GM23338 (cell line): Measurements from ENCODE around the gene FRG2. TPM values are rescaled to one million over a fixed set of nuclear protein-coding genes. Genes with fewer than 3 reads are reported as not detected.
"Not testable (repeated sequence)": the region's sequence is repeated elsewhere in the genome, so short reads cannot be mapped to it uniquely, and the experiment has no call there.

Experiments
- ATAC-seq: fragments of 200-7000 bp; cut with Tn5 transposase; 3 replicates; pipeline ENCODE4 v1.9.1; 2020
- DNase-seq: peaks from one replicate; pipeline ENCODE4 v3.0.0-alpha.2; 2015; ENCODE audit warnings: low spot score
- H2AFZ ChIP-seq: fragments of 200-600 bp; sonication (generic); 2 replicates; pipeline ENCODE4 v1.8.0; 2016; ENCODE audit warnings: antibody characterized with exemption, mild to moderate bottlenecking, moderate library complexity
- H3F3A ChIP-seq: fragments of 200-600 bp; sonication (generic); replicated peaks from 2 replicates; pipeline ENCODE4 v1.8.0; 2017; ENCODE audit warnings: antibody characterized with exemption, mixed run types, low read depth
- H3K27ac ChIP-seq: fragments of 200-600 bp; sonication (generic); 2 replicates; pipeline ENCODE4 v1.6.1; 2016; ENCODE audit warnings: low read depth
- H3K27me3 ChIP-seq: fragments of 200-600 bp; sonication (generic); 2 replicates; pipeline ENCODE4 v1.8.0; 2016; ENCODE audit warnings: mild to moderate bottlenecking, mixed run types, moderate library complexity; ENCODE audit not compliant: insufficient read depth
- H3K36me3 ChIP-seq: fragments of 200-600 bp; sonication (generic); 2 replicates; pipeline ENCODE4 v1.8.0; 2016; ENCODE audit warnings: mild to moderate bottlenecking; ENCODE audit not compliant: insufficient read depth
- H3K4me1 ChIP-seq: fragments of 200-600 bp; sonication (generic); 2 replicates; pipeline ENCODE4 v1.8.0; 2016; ENCODE audit warnings: mild to moderate bottlenecking, moderate library complexity; ENCODE audit not compliant: insufficient read depth
- H3K4me2 ChIP-seq: fragments of 200-600 bp; sonication (generic); 2 replicates; pipeline ENCODE4 v1.7.1; 2017; ENCODE audit warnings: mixed run types
- H3K4me3 ChIP-seq: fragments of 200-600 bp; sonication (generic); 2 replicates; pipeline ENCODE4 v1.6.1; 2016; ENCODE audit warnings: mixed run types
- H3K79me2 ChIP-seq: fragments of 200-600 bp; sonication (generic); replicated peaks from 2 replicates; pipeline ENCODE4 v1.8.0; 2017; ENCODE audit warnings: mild to moderate bottlenecking; ENCODE audit not compliant: insufficient read depth
- H3K9me2 ChIP-seq: fragments of 200-600 bp; sonication (generic); 2 replicates; pipeline ENCODE4 v1.8.0; 2017; ENCODE audit not compliant: insufficient read depth
- H4K20me1 ChIP-seq: fragments of 200-600 bp; sonication (generic); replicated peaks from 2 replicates; pipeline ENCODE4 v1.8.0; 2017; ENCODE audit warnings: mild to moderate bottlenecking; ENCODE audit not compliant: insufficient read depth
- H3K27ac Mint-ChIP-seq: 2 replicates; pipeline ENCODE4 v1.8.0; 2020; ENCODE audit warnings: inconsistent platforms, mild to moderate bottlenecking, moderate library complexity, mixed read lengths
- H3K27me3 Mint-ChIP-seq: 3 replicates; pipeline ENCODE4 v1.8.0; 2022; ENCODE audit warnings: low read depth, mild to moderate bottlenecking, moderate library complexity, mixed read lengths, inconsistent platforms; ENCODE audit not compliant: insufficient read depth, poor library complexity
- H3K36me3 Mint-ChIP-seq: 3 replicates; pipeline ENCODE4 v1.8.0; 2021; ENCODE audit warnings: low read depth, mild to moderate bottlenecking, inconsistent platforms, moderate library complexity, mixed read lengths
- H3K4me1 Mint-ChIP-seq: 3 replicates; pipeline ENCODE4 v1.8.0; 2020; ENCODE audit warnings: mild to moderate bottlenecking, inconsistent platforms, mixed read lengths
- H3K4me3 Mint-ChIP-seq: 3 replicates; pipeline ENCODE4 v1.8.0; 2021; ENCODE audit warnings: moderate library complexity, mild to moderate bottlenecking, inconsistent platforms, mixed read lengths
- H3K9me3 Mint-ChIP-seq: 3 replicates; pipeline ENCODE4 v1.8.0; 2020; ENCODE audit warnings: moderate library complexity, mild to moderate bottlenecking, inconsistent platforms, mixed read lengths
- EZH2 ChIP-seq: fragments of 200-600 bp; sonication (generic); IDR thresholded peaks from one replicate; pipeline ENCODE4 v1.8.0; 2017; ENCODE audit warnings: antibody characterized with exemption, mild to moderate bottlenecking, low read depth; ENCODE audit not compliant: unreplicated experiment
- EZH2phosphoT487 ChIP-seq: fragments of 200-600 bp; sonication (generic); IDR thresholded peaks from one replicate; pipeline ENCODE4 v1.8.1; 2018; ENCODE audit warnings: antibody characterized with exemption; ENCODE audit not compliant: unreplicated experiment
- NANOG ChIP-seq: IDR thresholded peaks from 2 replicates; pipeline ENCODE4 v1.6.1; 2016; ENCODE audit warnings: antibody characterized with exemption, borderline replicate concordance
- POLR2AphosphoS5 ChIP-seq: IDR thresholded peaks from 2 replicates; pipeline ENCODE4 v1.6.1; 2016; ENCODE audit warnings: antibody characterized with exemption, low read depth
- polyA plus RNA-seq: library from polyadenylated mRNA; unstranded; fragments of >200 nt; fragmentation: Nextera tagmentation; extraction: Ambion mirVana; gene quantifications from 2 replicates; pipeline ENCODE4 v1.2.1, GENCODE V29; 2016
- total RNA-seq: library from RNA; depleted of rRNA; stranded (reverse); fragments of >200 nt; shearing (Covaris generic); gene quantifications from 2 replicates; pipeline ENCODE4 v1.2.3, GENCODE V29; 2014
- TF ChIP-seq, protein P1 (sequence below): fragments of 250-450 bp; sonication (Bioruptor Pico); IDR thresholded peaks from 2 replicates; pipeline ENCODE4 v1.5.0; 2020; ENCODE audit warnings: mild to moderate bottlenecking, moderate library complexity

FRG2 gene
- total and polyA plus RNA-seq, 2 experiments from 2014 or later, result not detected

DNA sequence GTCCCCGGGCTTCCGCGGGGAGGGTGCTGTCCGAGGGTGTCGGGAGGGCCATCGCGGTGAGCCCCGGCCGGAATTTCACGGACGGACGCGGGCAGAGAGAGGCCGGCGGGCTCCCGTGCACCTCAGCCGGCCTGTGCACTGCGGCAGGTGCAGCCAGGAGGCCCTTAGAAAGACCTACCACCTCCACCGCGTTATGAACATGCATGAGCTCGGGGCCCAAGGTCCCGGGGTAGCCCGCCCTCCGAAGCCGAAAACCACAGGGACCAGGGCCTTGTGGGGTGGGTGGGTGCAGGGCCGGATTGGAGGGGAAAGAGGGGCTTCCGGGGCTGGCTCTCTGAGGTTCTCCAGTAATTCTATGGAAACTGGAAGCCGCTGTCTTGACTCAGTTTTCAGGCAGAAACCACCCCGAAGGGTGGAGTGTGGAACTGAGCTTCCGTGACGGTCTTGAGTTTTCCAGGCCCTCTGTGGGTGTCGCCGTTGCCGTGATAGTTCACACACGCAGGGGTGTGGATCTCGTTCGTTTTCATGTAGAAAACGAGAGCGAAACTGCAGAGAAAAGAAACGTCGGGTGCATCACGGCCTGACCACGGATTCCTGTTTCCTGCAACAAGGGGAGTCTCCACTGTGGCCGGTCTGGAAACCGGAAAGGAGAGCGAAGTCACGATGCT is 4.3 kb downstream of the FRG2 start:
- not testable (repeated sequence) for H3F3A ChIP-seq, H3K9me2 ChIP-seq, H3K27ac ChIP-seq, H3K4me3 ChIP-seq, H3K79me2 ChIP-seq, H4K20me1 ChIP-seq, ATAC-seq, H2AFZ ChIP-seq, H3K27ac Mint-ChIP-seq, H3K36me3 Mint-ChIP-seq, H3K4me2 ChIP-seq, H3K36me3 ChIP-seq, H3K4me1 ChIP-seq
- peaks cover 28% of the 10 kb centered on the region for H3K9me3 Mint-ChIP-seq
- peaks cover 66% of the 10 kb centered on the region for H3K27me3 ChIP-seq
- TF ChIP-seq EZH2phosphoT487 (peak; percentile 53), EZH2 (peak; percentile 95)
- peaks cover 24% of the 10 kb centered on the region for H3K4me1 Mint-ChIP-seq
- H3K27me3 Mint-ChIP-seq, result peaks cover 47% of the 10 kb centered on the region
- H3K4me3 Mint-ChIP-seq, result peak overlapping the region; percentile 57
- peak; percentile 6 for DNase-seq

GRCh38 chr4:190021973-190022372 is 5.1 kb downstream of the FRG2 start:
- peaks cover 71% of the 10 kb centered on the region for H3K27me3 ChIP-seq
- not testable (repeated sequence) for H3K27ac Mint-ChIP-seq

GRCh38 chr4:190020790-190021717 is 6.0 kb downstream of the FRG2 start:
- DNase-seq (peak; percentile 92), ATAC-seq (peak; percentile 30)
- no peak overlapping the region for H3K27ac ChIP-seq
- H3K4me1 ChIP-seq, result peaks cover 3% of the 10 kb centered on the region; the same call in 1 of the 2 replicates
- H3K36me3 Mint-ChIP-seq, result peaks cover 12% of the 10 kb centered on the region; the same call in 2 of the 3 replicates
- H2AFZ ChIP-seq, result 0 out of 2 replicates have a peak overlapping the region, but pooled peaks have one; percentile 76
- peaks cover 36% of the 10 kb centered on the region for H3K4me1 Mint-ChIP-seq
- H3K79me2 ChIP-seq, result no peaks in the 10 kb centered on the region
- peaks cover 5% of the 10 kb centered on the region; the same call in 1 of the 2 replicates for H4K20me1 ChIP-seq
- H3K36me3 ChIP-seq, result no peaks in the 10 kb centered on the region
- H3K4me2 ChIP-seq, result peak overlapping the region; percentile 87
- peaks cover 77% of the 10 kb centered on the region for H3K27me3 ChIP-seq
- H3K9me2 ChIP-seq, result no peaks in the 10 kb centered on the region
- H3K27me3 Mint-ChIP-seq, result peaks cover 63% of the 10 kb centered on the region
- no peak overlapping the region for H3K27ac Mint-ChIP-seq
- H3F3A ChIP-seq, result 0 out of 2 replicates have a peak, but pooled peaks cover 2% of the 10 kb centered on the region
- peak overlapping the region; percentile 75 for H3K4me3 Mint-ChIP-seq
- peaks cover 38% of the 10 kb centered on the region for H3K9me3 Mint-ChIP-seq
- peak overlapping the region; percentile 74 for H3K4me3 ChIP-seq
- TF ChIP-seq EZH2 (peak; percentile 98), NANOG (no peak), POLR2AphosphoS5 (no peak)
- TF ChIP-seq, protein P1, sequence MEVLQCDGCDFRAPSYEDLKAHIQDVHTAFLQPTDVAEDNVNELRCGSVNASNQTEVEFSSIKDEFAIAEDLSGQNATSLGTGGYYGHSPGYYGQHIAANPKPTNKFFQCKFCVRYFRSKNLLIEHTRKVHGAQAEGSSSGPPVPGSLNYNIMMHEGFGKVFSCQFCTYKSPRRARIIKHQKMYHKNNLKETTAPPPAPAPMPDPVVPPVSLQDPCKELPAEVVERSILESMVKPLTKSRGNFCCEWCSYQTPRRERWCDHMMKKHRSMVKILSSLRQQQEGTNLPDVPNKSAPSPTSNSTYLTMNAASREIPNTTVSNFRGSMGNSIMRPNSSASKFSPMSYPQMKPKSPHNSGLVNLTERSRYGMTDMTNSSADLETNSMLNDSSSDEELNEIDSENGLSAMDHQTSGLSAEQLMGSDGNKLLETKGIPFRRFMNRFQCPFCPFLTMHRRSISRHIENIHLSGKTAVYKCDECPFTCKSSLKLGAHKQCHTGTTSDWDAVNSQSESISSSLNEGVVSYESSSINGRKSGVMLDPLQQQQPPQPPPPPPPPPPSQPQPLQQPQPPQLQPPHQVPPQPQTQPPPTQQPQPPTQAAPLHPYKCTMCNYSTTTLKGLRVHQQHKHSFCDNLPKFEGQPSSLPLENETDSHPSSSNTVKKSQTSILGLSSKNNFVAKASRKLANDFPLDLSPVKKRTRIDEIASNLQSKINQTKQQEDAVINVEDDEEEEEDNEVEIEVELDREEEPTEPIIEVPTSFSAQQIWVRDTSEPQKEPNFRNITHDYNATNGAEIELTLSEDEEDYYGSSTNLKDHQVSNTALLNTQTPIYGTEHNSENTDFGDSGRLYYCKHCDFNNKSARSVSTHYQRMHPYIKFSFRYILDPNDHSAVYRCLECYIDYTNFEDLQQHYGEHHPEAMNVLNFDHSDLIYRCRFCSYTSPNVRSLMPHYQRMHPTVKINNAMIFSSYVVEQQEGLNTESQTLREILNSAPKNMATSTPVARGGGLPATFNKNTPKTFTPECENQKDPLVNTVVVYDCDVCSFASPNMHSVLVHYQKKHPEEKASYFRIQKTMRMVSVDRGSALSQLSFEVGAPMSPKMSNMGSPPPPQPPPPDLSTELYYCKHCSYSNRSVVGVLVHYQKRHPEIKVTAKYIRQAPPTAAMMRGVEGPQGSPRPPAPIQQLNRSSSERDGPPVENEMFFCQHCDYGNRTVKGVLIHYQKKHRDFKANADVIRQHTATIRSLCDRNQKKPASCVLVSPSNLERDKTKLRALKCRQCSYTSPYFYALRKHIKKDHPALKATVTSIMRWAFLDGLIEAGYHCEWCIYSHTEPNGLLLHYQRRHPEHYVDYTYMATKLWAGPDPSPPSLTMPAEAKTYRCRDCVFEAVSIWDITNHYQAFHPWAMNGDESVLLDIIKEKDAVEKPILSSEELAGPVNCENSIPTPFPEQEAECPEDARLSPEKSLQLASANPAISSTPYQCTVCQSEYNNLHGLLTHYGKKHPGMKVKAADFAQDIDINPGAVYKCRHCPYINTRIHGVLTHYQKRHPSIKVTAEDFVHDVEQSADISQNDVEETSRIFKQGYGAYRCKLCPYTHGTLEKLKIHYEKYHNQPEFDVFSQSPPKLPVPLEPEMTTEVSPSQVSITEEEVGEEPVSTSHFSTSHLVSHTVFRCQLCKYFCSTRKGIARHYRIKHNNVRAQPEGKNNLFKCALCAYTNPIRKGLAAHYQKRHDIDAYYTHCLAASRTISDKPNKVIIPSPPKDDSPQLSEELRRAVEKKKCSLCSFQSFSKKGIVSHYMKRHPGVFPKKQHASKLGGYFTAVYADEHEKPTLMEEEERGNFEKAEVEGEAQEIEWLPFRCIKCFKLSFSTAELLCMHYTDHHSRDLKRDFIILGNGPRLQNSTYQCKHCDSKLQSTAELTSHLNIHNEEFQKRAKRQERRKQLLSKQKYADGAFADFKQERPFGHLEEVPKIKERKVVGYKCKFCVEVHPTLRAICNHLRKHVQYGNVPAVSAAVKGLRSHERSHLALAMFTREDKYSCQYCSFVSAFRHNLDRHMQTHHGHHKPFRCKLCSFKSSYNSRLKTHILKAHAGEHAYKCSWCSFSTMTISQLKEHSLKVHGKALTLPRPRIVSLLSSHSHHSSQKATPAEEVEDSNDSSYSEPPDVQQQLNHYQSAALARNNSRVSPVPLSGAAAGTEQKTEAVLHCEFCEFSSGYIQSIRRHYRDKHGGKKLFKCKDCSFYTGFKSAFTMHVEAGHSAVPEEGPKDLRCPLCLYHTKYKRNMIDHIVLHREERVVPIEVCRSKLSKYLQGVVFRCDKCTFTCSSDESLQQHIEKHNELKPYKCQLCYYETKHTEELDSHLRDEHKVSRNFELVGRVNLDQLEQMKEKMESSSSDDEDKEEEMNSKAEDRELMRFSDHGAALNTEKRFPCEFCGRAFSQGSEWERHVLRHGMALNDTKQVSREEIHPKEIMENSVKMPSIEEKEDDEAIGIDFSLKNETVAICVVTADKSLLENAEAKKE, result no peak

More at GRCh38 chr4:190021973-190022372, 5.1 kb downstream of the FRG2 start:
- DNase-seq, H3K36me3 ChIP-seq, H2AFZ ChIP-seq, ATAC-seq, H3K4me1 ChIP-seq, H3F3A ChIP-seq, H3K9me2 ChIP-seq, H3K4me3 Mint-ChIP-seq, H3K4me2 ChIP-seq, H4K20me1 ChIP-seq, H3K36me3 Mint-ChIP-seq, H3K27ac ChIP-seq, H3K79me2 ChIP-seq, H3K4me3 ChIP-seq: not testable (repeated sequence)
- Mint-ChIP-seq H3K27me3 (peaks cover 54% of the 10 kb centered on the region), H3K9me3 (peaks cover 29% of the 10 kb centered on the region), H3K4me1 (peaks cover 27% of the 10 kb centered on the region)
